ENCODE data around the gene CEP164.

The CEP164 gene

GRCh38 chr11:117284053-117284452 lies 43.6 kb upstream of the CEP164 start:
- no peak for TF ChIP-seq CTCF (conservative IDR thresholded peaks at IDR 0.05; ENCODE audit: low read depth)
- CTCF ChIA-PET = no interaction called here
- no peak overlapping the region for H3K27ac ChIP-seq
- POLR2A ChIA-PET (ENCODE audit: low non-redundant PET) = no interaction called here
- no peak for DNase-seq (ENCODE audit: low spot score)

GRCh38 chr11:117286588-117286987 lies 41.1 kb upstream of the CEP164 start:
- ChIA-PET CTCF (no interaction called here), POLR2A (ENCODE audit: low non-redundant PET) (no interaction called here)
- no peak for DNase-seq (ENCODE audit: low spot score)
- TF ChIP-seq CTCF (conservative IDR thresholded peaks at IDR 0.05; ENCODE audit: low read depth) = no peak
- H3K27ac ChIP-seq = no peak overlapping the region

- ChIA-PET POLR2A (ENCODE audit: low non-redundant PET) (no interaction called here), CTCF (no interaction called here)
- DNase-seq (ENCODE audit: low spot score) = no peak
Measured at GRCh38 chr11:117287668-117288067, 40.0 kb upstream of the CEP164 start.

GRCh38 chr11:117289795-117290194 lies 37.9 kb upstream of the CEP164 start:
- H3K27ac ChIP-seq = no peak overlapping the region
- TF ChIP-seq CTCF (conservative IDR thresholded peaks at IDR 0.05; ENCODE audit: low read depth) = no peak
- DNase-seq (ENCODE audit: low spot score) = no peak
- ChIA-PET CTCF (no interaction called here), POLR2A (ENCODE audit: low non-redundant PET) (no interaction called here)

More at GRCh38 chr11:117287668-117288067, 40.0 kb upstream of the CEP164 start:
- no peak for TF ChIP-seq CTCF (conservative IDR thresholded peaks at IDR 0.05; ENCODE audit: low read depth)
- H3K27ac ChIP-seq = no peak overlapping the region

GRCh38 chr11:117290809-117291396 lies 36.8 kb upstream of the CEP164 start, which contains the start of gene BACE1-AS:
Gene BACE1-AS, plus strand, starts transcription at chr11:117291346.
- POLR2A ChIA-PET (ENCODE audit: low non-redundant PET) = no interaction called here
- CTCF ChIA-PET = no interaction called here
- no peak for TF ChIP-seq CTCF (conservative IDR thresholded peaks at IDR 0.05; ENCODE audit: low read depth)
- no peak within 1 kb of the TSS for H3K27ac ChIP-seq
- no peak for DNase-seq (ENCODE audit: low spot score)

GRCh38 chr11:117292616-117293015 lies 35.0 kb upstream of the CEP164 start:
- CTCF ChIA-PET = no interaction called here
- POLR2A ChIA-PET (ENCODE audit: low non-redundant PET) = no interaction called here
- no peak overlapping the region for H3K27ac ChIP-seq
- no peak for DNase-seq (ENCODE audit: low spot score)
- no peak for TF ChIP-seq CTCF (conservative IDR thresholded peaks at IDR 0.05; ENCODE audit: low read depth)
